HCT116 (cell line): Measurements from ENCODE around the gene APOL6. TPM values are rescaled to one million over a fixed set of nuclear protein-coding genes. Genes with fewer than 3 reads are reported as not detected.
A peak's percentile ranks its signal among the peaks of the same experiment; 100 is the strongest.

ENCODE experiments used
- ATAC-seq: fragments of 200-7000 bp; cut with Tn5 transposase; 2 replicates; pipeline ENCODE4 v1.9.1; 2020; ENCODE audit warnings: mild to moderate bottlenecking, moderate library complexity
- BruUV-seq: library from RNA; stranded (reverse); fragments of 400-500 nt; replicated peaks from 2 replicates; lab custom pipeline; 2021; lab: Mats Ljungman, UMichigan
- CTCF ChIA-PET: fragments of 300-600 bp; sonication (Branson Sonifier 250); formaldehyde crosslinking; loops from one replicate; lab custom pipeline; 2021; ENCODE audit warnings: antibody characterized with exemption; lab: Charles Lee
- POLR2A ChIA-PET: fragments of 300-600, 350-600 bp; sonication (Branson Sonifier 250); formaldehyde crosslinking; loops from one replicate; lab custom pipeline; 2021; ENCODE audit warnings: antibody characterized with exemption; lab: Charles Lee
- RAD21 ChIA-PET, 2 experiments: fragments of 300-600 bp; sonication (Branson Sonifier 250); formaldehyde crosslinking; loops; one replicate each; lab custom pipeline; 2023; ENCODE audit warnings: low total read pairs in 2 of 2; ENCODE audit not compliant: uncharacterized antibody in 2 of 2, unreplicated experiment in 2 of 2, low non-redundant PET in 1 of 2; lab: Charles Lee
- DNase-seq: peaks from one replicate; pipeline ENCODE4 v3.0.0-alpha.2; 2010; ENCODE audit warnings: low read depth, low spot score
- H2AFZ ChIP-seq: fragments of 200-600 bp; shearing (Covaris generic), sonication (generic); 2 replicates; pipeline ENCODE4 v1.6.1; 2017; ENCODE audit warnings: low read depth, mixed run types, mixed read lengths, antibody characterized with exemption, low read length; ENCODE audit not compliant: poor library complexity, severe bottlenecking
- H3K27ac ChIP-seq: 2 replicates; pipeline ENCODE4 v1.5.1; 2012; ENCODE audit warnings: low read depth, low read length
- H3K27me3 ChIP-seq: fragments of 200-600 bp; sonication (generic); 2 replicates; pipeline ENCODE4 v1.6.1; 2016; ENCODE audit warnings: mixed run types, low read length, mixed read lengths; ENCODE audit not compliant: insufficient read depth
- H3K36me3 ChIP-seq, 2 experiments: fragments of 200-500 bp in 1 of 2; fragments of 200-600 bp in 1 of 2; sonication (Bioruptor generic) in 1 of 2; sonication (generic) in 1 of 2; 2 replicates each; pipeline versions ENCODE4 v1.5.1 to v1.6.1; 2014 to 2016; ENCODE audit warnings: low read length in 2 of 2, inconsistent platforms in 1 of 2, mixed read lengths in 1 of 2, mixed run types in 1 of 2; ENCODE audit not compliant: insufficient read depth in 2 of 2, control insufficient read depth in 1 of 2
- H3K4me1 ChIP-seq, 2 experiments: fragments of 200-600 bp in 1 of 2; sonication (generic) in 1 of 2; 2 replicates each; pipeline versions ENCODE4 v1.5.1 to v1.6.1; 2012 to 2017; ENCODE audit warnings: low read length in 2 of 2, inconsistent platforms in 1 of 2, mild to moderate bottlenecking in 1 of 2, mixed read lengths in 1 of 2, mixed run types in 1 of 2, moderate library complexity in 1 of 2; ENCODE audit not compliant: insufficient read depth in 2 of 2, control insufficient read depth in 1 of 2
- H3K4me2 ChIP-seq: fragments of 200-600 bp; sonication (generic); 2 replicates; pipeline ENCODE4 v1.6.1; 2017; ENCODE audit warnings: mixed run types, low read length, mixed read lengths
- H3K4me3 ChIP-seq, 2 experiments: fragments of 200-600 bp in 1 of 2; sonication (generic) in 1 of 2; replicated peaks in 1 of 2; 2 replicates each; pipeline ENCODE4 v1.5.1; 2011 to 2016; ENCODE audit warnings: low read length in 2 of 2, control low read depth in 1 of 2, low read depth in 1 of 2, mild to moderate bottlenecking in 1 of 2, mixed read lengths in 1 of 2, mixed run types in 1 of 2
- H3K79me2 ChIP-seq: fragments of 200-600 bp; sonication (generic); 2 replicates; pipeline ENCODE4 v1.6.1; 2017; ENCODE audit warnings: mild to moderate bottlenecking, mixed run types, low read length, moderate library complexity, mixed read lengths; ENCODE audit not compliant: insufficient read depth
- H3K9ac ChIP-seq: fragments of 200-600 bp; sonication (generic); 2 replicates; pipeline ENCODE4 v1.6.1; 2016; ENCODE audit warnings: low read length, mixed read lengths
- H3K9me2 ChIP-seq: fragments of 200-600 bp; sonication (generic), shearing (Covaris generic); 2 replicates; pipeline ENCODE4 v1.6.1; 2017; ENCODE audit warnings: mixed run types, mild to moderate bottlenecking, moderate library complexity; ENCODE audit not compliant: insufficient read depth
- H3K9me3 ChIP-seq, 2 experiments: fragments of 200-500 bp in 1 of 2; fragments of 200-600 bp in 1 of 2; sonication (Bioruptor generic) in 1 of 2; sonication (generic) in 1 of 2; 2 replicates each; pipeline ENCODE4 v1.6.1; 2014 to 2017; ENCODE audit warnings: low read length in 2 of 2, mixed read lengths in 2 of 2, inconsistent platforms in 1 of 2, low read depth in 1 of 2, mild to moderate bottlenecking in 1 of 2, mixed run types in 1 of 2, moderate library complexity in 1 of 2; ENCODE audit not compliant: control insufficient read depth in 1 of 2, insufficient read depth in 1 of 2
- H4K20me1 ChIP-seq: fragments of 200-600 bp; sonication (generic), shearing (Covaris generic); 2 replicates; pipeline ENCODE4 v1.6.1; 2017; ENCODE audit warnings: mixed run types, mild to moderate bottlenecking, moderate library complexity; ENCODE audit not compliant: insufficient read depth
- ATF3 ChIP-seq: IDR thresholded peaks from 2 replicates; pipeline ENCODE4 v1.6.1; 2012
- CEBPB ChIP-seq: IDR thresholded peaks from 2 replicates; pipeline ENCODE4 v1.6.1; 2012; ENCODE audit warnings: low read depth
- ELF1 ChIP-seq: IDR thresholded peaks from 2 replicates; pipeline ENCODE4 v1.6.1; 2012; ENCODE audit warnings: low read depth, borderline replicate concordance
- EZH2phosphoT487 ChIP-seq: fragments of 200-600 bp; IDR thresholded peaks from 2 replicates; pipeline ENCODE4 v1.6.1; 2018; ENCODE audit warnings: antibody characterized with exemption, borderline replicate concordance
- POLR2AphosphoS5 ChIP-seq: IDR thresholded peaks from 2 replicates; pipeline ENCODE4 v1.6.1; 2011; ENCODE audit warnings: mild to moderate bottlenecking, low read depth, low read length, moderate library complexity
- SP1 ChIP-seq: IDR thresholded peaks from 2 replicates; pipeline ENCODE4 v1.6.1; 2012; ENCODE audit warnings: low read depth
- YY1 ChIP-seq: IDR thresholded peaks from 2 replicates; pipeline ENCODE4 v1.6.1; 2011; ENCODE audit warnings: low read length, low read depth, moderate library complexity, mild to moderate bottlenecking; ENCODE audit not compliant: insufficient replicate concordance; ENCODE audit errors: extremely low read depth
- intact Hi-C: fragments of 100-400 bp; cut with micrococcal nuclease; formaldehyde crosslinking; loops from 2 replicates; pipeline ENCODE4 v1.10.0; 2022
- total RNA-seq: library from RNA; stranded (reverse); gene quantifications from one replicate; pipeline ENCODE4 v1.2.1, GENCODE V29; 2021; ENCODE audit not compliant: unreplicated experiment
- TF ChIP-seq, protein P1 (sequence below): IDR thresholded peaks from 2 replicates; pipeline ENCODE4 v1.6.1; 2012; ENCODE audit warnings: low read depth

APOL6 gene
- total RNA-seq, 1 experiment from 2014 or later, result 0.84 TPM

DNA sequence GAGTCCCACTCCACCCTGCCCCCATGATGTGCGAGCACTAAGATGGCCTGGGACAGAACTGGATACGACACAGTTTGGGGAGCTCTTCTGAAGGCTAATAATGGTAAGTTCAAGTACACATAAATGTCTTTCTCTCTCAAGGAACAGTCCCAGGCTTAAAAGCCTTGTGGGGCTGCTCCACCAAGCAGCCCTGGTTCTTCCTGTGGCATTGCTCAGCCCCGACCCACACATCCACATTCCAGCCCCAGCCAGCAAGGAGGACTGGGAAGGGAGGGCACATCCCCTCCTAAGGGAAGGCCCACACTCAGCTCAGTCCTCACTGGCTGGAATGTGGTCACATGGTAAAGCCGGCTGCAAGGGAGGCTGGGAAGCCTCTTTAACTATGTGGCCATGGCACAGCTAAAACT is 17.9 kb upstream of the APOL6 start:
- H3K4me1 ChIP-seq, result peaks cover 41 to 63% of the 10 kb centered on the region in 2 experiments
- BruUV-seq, result no TSS peak
- H4K20me1 ChIP-seq, result no peaks in the 10 kb centered on the region
- H3K79me2 ChIP-seq, result no peaks in the 10 kb centered on the region
- TF ChIP-seq CEBPB, result no peak
- TF ChIP-seq EZH2phosphoT487, result no peak
- no peak for TF ChIP-seq POLR2AphosphoS5
- no peak for TF ChIP-seq ELF1
- TF ChIP-seq, protein P1, sequence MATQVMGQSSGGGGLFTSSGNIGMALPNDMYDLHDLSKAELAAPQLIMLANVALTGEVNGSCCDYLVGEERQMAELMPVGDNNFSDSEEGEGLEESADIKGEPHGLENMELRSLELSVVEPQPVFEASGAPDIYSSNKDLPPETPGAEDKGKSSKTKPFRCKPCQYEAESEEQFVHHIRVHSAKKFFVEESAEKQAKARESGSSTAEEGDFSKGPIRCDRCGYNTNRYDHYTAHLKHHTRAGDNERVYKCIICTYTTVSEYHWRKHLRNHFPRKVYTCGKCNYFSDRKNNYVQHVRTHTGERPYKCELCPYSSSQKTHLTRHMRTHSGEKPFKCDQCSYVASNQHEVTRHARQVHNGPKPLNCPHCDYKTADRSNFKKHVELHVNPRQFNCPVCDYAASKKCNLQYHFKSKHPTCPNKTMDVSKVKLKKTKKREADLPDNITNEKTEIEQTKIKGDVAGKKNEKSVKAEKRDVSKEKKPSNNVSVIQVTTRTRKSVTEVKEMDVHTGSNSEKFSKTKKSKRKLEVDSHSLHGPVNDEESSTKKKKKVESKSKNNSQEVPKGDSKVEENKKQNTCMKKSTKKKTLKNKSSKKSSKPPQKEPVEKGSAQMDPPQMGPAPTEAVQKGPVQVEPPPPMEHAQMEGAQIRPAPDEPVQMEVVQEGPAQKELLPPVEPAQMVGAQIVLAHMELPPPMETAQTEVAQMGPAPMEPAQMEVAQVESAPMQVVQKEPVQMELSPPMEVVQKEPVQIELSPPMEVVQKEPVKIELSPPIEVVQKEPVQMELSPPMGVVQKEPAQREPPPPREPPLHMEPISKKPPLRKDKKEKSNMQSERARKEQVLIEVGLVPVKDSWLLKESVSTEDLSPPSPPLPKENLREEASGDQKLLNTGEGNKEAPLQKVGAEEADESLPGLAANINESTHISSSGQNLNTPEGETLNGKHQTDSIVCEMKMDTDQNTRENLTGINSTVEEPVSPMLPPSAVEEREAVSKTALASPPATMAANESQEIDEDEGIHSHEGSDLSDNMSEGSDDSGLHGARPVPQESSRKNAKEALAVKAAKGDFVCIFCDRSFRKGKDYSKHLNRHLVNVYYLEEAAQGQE, result no peak
- TF ChIP-seq ATF3, result no peak
- TF ChIP-seq YY1, result no peak
- no peak for TF ChIP-seq SP1
- TF ChIP-seq, all 23 proteins: peak for 0
- ATAC-seq (peak; percentile 28), DNase-seq (peak; percentile 38)
- H3K36me3 ChIP-seq, result no peaks in the 10 kb centered on the region
- CTCF ChIA-PET, result interaction anchor here (0.9 to 3.2 kb wide), 9 partner anchors 11 to 539 kb away, joined by 3 to 19 read pairs (median 6); no protein-coding TSS in a partner anchor
- H3K27me3 ChIP-seq, result no peaks in the 10 kb centered on the region
- H3K9me2 ChIP-seq, result no peaks in the 10 kb centered on the region
- intact Hi-C loops, result loop anchor here (2.0 kb wide), 1 partner anchor 436 kb away; no protein-coding TSS in a partner anchor
- peak overlapping the region; percentile 77 for H3K4me2 ChIP-seq
- peak overlapping the region; percentile 15 to 37; a peak in 3 of 4 replicates for H3K4me3 ChIP-seq
- H3K9me3 ChIP-seq, result peaks cover 0 to 4% of the 10 kb centered on the region in 2 experiments; a peak in 1 of 4 replicates
- RAD21 ChIA-PET, result interaction anchor here (0.8 to 1.6 kb wide), 2 partner anchors 205 to 494 kb away, joined by 3 read pairs; no protein-coding TSS in a partner anchor
- H3K27ac ChIP-seq, result peak overlapping the region; percentile 91
- POLR2A ChIA-PET, result interaction anchor here (1.2 to 2.7 kb wide), 3 partner anchors 206 to 398 kb away, joined by 3 to 9 read pairs (median 8); partner anchors contain the start of gene RBFOX2
- peak overlapping the region; percentile 58 for H3K9ac ChIP-seq
- H2AFZ ChIP-seq, result no peak overlapping the region
